HG03520 (cell line): ENCODE results near the gene PSKH1.
"Not testable (repeated sequence)": the region's sequence is repeated elsewhere in the genome, so short reads cannot be mapped to it uniquely, and the experiment has no call there.

Source experiments
- ATAC-seq: cut with Tn5 transposase; IDR thresholded peaks from one replicate; pipeline ENCODE4 v1.9.1; 2021; ENCODE audit warnings: mild to moderate bottlenecking, moderate library complexity; ENCODE audit not compliant: unreplicated experiment

Gene PSKH1

GRCh38 chr16:67885545-67885944 is 7.5 kb upstream of the PSKH1 start:
- no peak for ATAC-seq

- no peak for ATAC-seq
Observed at GRCh38 chr16:67885976-67886375, 7.1 kb upstream of the PSKH1 start.

GRCh38 chr16:67886387-67886786 is 6.7 kb upstream of the PSKH1 start:
- no peak for ATAC-seq

- ATAC-seq: no peak
Observed at GRCh38 chr16:67888331-67888730, 4.7 kb upstream of the PSKH1 start.

GRCh38 chr16:67892375-67892774 is 679 bp upstream of the PSKH1 start:
- ATAC-seq: no peak

- ATAC-seq: no peak
Observed at GRCh38 chr16:67893743-67894399, 817 bp downstream of the PSKH1 start.

GRCh38 chr16:67897231-67897630 is 4.2 kb downstream of the PSKH1 start:
- ATAC-seq: no peak

GRCh38 chr16:67901734-67902133 is 8.7 kb downstream of the PSKH1 start:
- no peak for ATAC-seq

GRCh38 chr16:67902831-67903230 is 9.8 kb downstream of the PSKH1 start:
- ATAC-seq: no peak

GRCh38 chr16:67907397-67908180 is 14.5 kb downstream of the PSKH1 start:
- ATAC-seq: no peak

- ATAC-seq: no peak
Observed at GRCh38 chr16:67909056-67909742, 16.1 kb downstream of the PSKH1 start.

GRCh38 chr16:67910158-67910557 is 17.1 kb downstream of the PSKH1 start:
- no peak for ATAC-seq

GRCh38 chr16:67914758-67915495 is 21.9 kb downstream of the PSKH1 start:
- ATAC-seq: no peak

GRCh38 chr16:67915496-67915769 is 22.4 kb downstream of the PSKH1 start:
- ATAC-seq: not testable (repeated sequence)

- no peak for ATAC-seq
Observed at GRCh38 chr16:67915831-67916723, 23.0 kb downstream of the PSKH1 start.

GRCh38 chr16:67917140-67917851 is 24.2 kb downstream of the PSKH1 start:
- no peak for ATAC-seq

- ATAC-seq: no peak
Observed at GRCh38 chr16:67917852-67918236, 24.8 kb downstream of the PSKH1 start.

- ATAC-seq: no peak
Observed at GRCh38 chr16:67919622-67920221, 26.7 kb downstream of the PSKH1 start.

- no peak for ATAC-seq
Observed at GRCh38 chr16:67922221-67922620, 29.2 kb downstream of the PSKH1 start.
